ENCODE measurements around the gene GTPBP10. TPM values are rescaled to one million over a fixed set of nuclear protein-coding genes. Genes with fewer than 3 reads are reported as not detected.

Gene GTPBP10
- total and polyA plus RNA-seq, 2 of the 13 experiments (the other 11 are each of a cell fraction or from before 2014, with no cell fraction given): 13.3 to 38.7 TPM

DNA sequence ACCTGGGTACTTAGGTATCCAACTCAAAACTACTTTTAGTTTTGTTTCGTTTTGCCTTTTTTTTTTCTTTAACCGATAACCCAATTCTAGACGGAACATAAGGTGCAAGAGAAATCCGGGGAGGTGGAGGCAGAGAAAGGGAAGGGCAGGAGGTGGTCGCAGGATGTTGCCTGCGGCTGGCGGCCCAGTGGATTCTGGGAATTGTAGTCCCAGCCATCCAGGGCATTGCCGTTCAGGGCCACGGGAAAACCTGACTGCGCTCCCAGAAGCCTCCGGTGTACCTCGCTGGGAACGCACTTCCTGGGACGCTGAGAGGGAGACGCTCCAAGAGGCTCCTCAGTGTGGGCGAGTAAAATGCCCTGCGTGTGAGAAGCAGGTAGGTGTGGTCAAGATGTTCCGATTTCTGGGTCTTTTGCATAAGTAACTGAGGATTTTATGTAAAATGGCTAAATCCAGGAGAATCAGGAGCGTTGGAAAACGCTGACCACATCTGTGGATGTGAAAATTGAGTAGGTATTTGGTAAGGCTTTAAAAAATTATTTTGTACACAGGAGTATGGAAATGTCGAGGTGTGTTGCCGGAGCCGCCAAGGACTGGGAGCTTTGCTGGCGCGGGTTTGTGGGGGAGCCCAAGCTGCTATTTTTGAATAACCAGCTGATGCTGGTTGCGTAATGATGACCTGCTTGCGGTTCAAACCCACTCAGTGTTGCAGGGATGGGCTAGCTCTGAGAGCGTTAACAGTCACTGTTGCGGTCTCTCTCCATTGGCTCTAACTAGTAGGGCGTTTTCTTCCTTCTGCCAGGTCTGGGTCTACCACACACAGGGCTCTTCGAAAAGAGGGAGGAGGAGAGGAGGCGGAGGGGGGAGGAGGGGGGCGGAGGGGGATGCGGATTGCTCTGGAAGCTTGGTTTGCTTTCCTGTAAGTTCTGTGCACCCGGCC lies 56.9 kb downstream of the GTPBP10 start, which contains the start of gene CLDN12 (continued):
- TF ChIP-seq, protein P1, sequence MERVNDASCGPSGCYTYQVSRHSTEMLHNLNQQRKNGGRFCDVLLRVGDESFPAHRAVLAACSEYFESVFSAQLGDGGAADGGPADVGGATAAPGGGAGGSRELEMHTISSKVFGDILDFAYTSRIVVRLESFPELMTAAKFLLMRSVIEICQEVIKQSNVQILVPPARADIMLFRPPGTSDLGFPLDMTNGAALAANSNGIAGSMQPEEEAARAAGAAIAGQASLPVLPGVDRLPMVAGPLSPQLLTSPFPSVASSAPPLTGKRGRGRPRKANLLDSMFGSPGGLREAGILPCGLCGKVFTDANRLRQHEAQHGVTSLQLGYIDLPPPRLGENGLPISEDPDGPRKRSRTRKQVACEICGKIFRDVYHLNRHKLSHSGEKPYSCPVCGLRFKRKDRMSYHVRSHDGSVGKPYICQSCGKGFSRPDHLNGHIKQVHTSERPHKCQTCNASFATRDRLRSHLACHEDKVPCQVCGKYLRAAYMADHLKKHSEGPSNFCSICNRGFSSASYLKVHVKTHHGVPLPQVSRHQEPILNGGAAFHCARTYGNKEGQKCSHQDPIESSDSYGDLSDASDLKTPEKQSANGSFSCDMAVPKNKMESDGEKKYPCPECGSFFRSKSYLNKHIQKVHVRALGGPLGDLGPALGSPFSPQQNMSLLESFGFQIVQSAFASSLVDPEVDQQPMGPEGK (CRISPR knock-in tag; IDR thresholded peaks at IDR 0.05): 0 out of 2 replicates have a peak, but pooled peaks have one; percentile 5
- TF ChIP-seq ZNF343 (CRISPR knock-in tag; IDR thresholded peaks at IDR 0.05) (peak; percentile 66; the same call in 1 of the 2 replicates), SP1 (IDR thresholded peaks at IDR 0.05) (no peak), SP1 (CRISPR knock-in tag; IDR thresholded peaks at IDR 0.05) (0 out of 2 replicates have a peak, but pooled peaks have one; percentile 8), ZNF546 (CRISPR knock-in tag; conservative IDR thresholded peaks at IDR 0.05) (no peak), SUZ12 (IDR thresholded peaks at IDR 0.05; ENCODE audit: low read depth, low read length) (peak; percentile 58), MTF1 (CRISPR knock-in tag; IDR thresholded peaks at IDR 0.05) (no peak), KDM4B (CRISPR knock-in tag; IDR thresholded peaks at IDR 0.05) (0 out of 2 replicates have a peak, but pooled peaks have one; percentile 27), SRY (CRISPR knock-in tag; IDR thresholded peaks at IDR 0.05) (0 out of 2 replicates have a peak, but pooled peaks have one; percentile 46), ZNF629 (CRISPR knock-in tag; conservative IDR thresholded peaks at IDR 0.05) (no peak), ZNF788 (CRISPR knock-in tag; IDR thresholded peaks at IDR 0.05; ENCODE audit: borderline replicate concordance) (peak; percentile 16; the same call in 1 of the 2 replicates), ZNF10 (CRISPR knock-in tag; IDR thresholded peaks at IDR 0.05; ENCODE audit: borderline replicate concordance, low read depth) (no peak), MAFF (IDR thresholded peaks at IDR 0.05; ENCODE audit: low read depth, low read length) (no peak), ZNF83 (CRISPR knock-in tag; IDR thresholded peaks at IDR 0.05; ENCODE audit: borderline replicate concordance) (no peak), GABPB1 (CRISPR knock-in tag; IDR thresholded peaks at IDR 0.05) (peak; percentile 96), ZNF354B (CRISPR knock-in tag; IDR thresholded peaks at IDR 0.05) (no peak)
- TF ChIP-seq, protein P2, sequence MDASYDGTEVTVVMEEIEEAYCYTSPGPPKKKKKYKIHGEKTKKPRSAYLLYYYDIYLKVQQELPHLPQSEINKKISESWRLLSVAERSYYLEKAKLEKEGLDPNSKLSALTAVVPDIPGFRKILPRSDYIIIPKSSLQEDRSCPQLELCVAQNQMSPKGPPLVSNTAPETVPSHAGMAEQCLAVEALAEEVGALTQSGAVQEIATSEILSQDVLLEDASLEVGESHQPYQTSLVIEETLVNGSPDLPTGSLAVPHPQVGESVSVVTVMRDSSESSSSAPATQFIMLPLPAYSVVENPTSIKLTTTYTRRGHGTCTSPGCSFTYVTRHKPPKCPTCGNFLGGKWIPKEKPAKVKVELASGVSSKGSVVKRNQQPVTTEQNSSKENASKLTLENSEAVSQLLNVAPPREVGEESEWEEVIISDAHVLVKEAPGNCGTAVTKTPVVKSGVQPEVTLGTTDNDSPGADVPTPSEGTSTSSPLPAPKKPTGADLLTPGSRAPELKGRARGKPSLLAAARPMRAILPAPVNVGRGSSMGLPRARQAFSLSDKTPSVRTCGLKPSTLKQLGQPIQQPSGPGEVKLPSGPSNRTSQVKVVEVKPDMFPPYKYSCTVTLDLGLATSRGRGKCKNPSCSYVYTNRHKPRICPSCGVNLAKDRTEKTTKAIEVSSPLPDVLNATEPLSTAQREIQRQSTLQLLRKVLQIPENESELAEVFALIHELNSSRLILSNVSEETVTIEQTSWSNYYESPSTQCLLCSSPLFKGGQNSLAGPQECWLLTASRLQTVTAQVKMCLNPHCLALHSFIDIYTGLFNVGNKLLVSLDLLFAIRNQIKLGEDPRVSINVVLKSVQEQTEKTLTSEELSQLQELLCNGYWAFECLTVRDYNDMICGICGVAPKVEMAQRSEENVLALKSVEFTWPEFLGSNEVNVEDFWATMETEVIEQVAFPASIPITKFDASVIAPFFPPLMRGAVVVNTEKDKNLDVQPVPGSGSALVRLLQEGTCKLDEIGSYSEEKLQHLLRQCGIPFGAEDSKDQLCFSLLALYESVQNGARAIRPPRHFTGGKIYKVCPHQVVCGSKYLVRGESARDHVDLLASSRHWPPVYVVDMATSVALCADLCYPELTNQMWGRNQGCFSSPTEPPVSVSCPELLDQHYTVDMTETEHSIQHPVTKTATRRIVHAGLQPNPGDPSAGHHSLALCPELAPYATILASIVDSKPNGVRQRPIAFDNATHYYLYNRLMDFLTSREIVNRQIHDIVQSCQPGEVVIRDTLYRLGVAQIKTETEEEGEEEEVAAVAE (CRISPR knock-in tag; IDR thresholded peaks at IDR 0.05; ENCODE audit: borderline replicate concordance): peak; percentile 74; the same call in 1 of the 2 replicates
- TF ChIP-seq, protein P3, sequence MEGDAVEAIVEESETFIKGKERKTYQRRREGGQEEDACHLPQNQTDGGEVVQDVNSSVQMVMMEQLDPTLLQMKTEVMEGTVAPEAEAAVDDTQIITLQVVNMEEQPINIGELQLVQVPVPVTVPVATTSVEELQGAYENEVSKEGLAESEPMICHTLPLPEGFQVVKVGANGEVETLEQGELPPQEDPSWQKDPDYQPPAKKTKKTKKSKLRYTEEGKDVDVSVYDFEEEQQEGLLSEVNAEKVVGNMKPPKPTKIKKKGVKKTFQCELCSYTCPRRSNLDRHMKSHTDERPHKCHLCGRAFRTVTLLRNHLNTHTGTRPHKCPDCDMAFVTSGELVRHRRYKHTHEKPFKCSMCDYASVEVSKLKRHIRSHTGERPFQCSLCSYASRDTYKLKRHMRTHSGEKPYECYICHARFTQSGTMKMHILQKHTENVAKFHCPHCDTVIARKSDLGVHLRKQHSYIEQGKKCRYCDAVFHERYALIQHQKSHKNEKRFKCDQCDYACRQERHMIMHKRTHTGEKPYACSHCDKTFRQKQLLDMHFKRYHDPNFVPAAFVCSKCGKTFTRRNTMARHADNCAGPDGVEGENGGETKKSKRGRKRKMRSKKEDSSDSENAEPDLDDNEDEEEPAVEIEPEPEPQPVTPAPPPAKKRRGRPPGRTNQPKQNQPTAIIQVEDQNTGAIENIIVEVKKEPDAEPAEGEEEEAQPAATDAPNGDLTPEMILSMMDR (CRISPR knock-in tag; IDR thresholded peaks at IDR 0.05): 0 out of 2 replicates have a peak, but pooled peaks have one; percentile 2
